Mesothelial cell of epicardium (in vitro differentiated cells): Measurements from ENCODE around the gene STARD10. TPM values are rescaled to one million over a fixed set of nuclear protein-coding genes. Genes with fewer than 3 reads are reported as not detected.

Experiments
- DNase-seq, 2 experiments: peaks; one replicate each; pipeline ENCODE4 v3.0.0; 2021; ENCODE audit warnings: low spot score in 2 of 2; ENCODE audit not compliant: unreplicated experiment in 2 of 2
- H3K27ac Mint-ChIP-seq: 2 replicates; pipeline ENCODE4 v1.8.0; 2021; ENCODE audit warnings: mixed read lengths
- H3K27me3 Mint-ChIP-seq: 2 replicates; pipeline ENCODE4 v1.8.0; 2021; ENCODE audit warnings: low read depth, mixed read lengths
- H3K36me3 Mint-ChIP-seq: 2 replicates; pipeline ENCODE4 v1.8.0; 2021; ENCODE audit warnings: mixed read lengths
- H3K4me1 Mint-ChIP-seq: 2 replicates; pipeline ENCODE4 v1.8.0; 2021; ENCODE audit warnings: mixed read lengths
- H3K4me3 Mint-ChIP-seq: 2 replicates; pipeline ENCODE4 v1.8.0; 2021; ENCODE audit warnings: mild to moderate bottlenecking, moderate library complexity, mixed read lengths
- H3K9me3 Mint-ChIP-seq: 2 replicates; pipeline ENCODE4 v1.8.0; 2021; ENCODE audit warnings: mixed read lengths
- total RNA-seq: library from RNA; stranded (reverse); gene quantifications from 3 replicates; pipeline ENCODE4 v1.2.1, GENCODE V29; 2021
- TF ChIP-seq, protein P1 (sequence below): fragments of 200-600 bp; sonication (generic); IDR thresholded peaks from one replicate; pipeline ENCODE4 v1.5.0; 2021; ENCODE audit warnings: antibody characterized with exemption; ENCODE audit not compliant: unreplicated experiment

The STARD10 gene
- total RNA-seq, 1 donor from 2014 or later = 54.9 TPM

DNA sequence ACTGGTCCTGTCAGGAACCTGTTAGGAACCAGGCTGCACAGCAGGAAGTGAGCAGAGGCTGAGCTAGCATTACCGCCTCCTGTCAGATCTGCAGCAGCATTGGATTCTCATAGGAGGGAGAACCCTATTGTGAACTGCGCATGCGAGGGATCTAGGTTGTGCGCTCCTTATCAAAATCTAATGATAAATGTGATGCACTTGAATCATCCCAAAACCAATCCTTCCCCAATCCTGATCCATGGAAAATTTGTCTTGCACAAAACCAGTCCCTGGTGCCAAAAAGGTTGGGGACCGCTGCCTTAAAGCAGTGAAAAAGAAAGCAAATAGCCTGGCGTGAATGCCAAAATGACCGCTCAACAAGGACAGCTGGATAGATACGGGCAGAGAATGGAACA is 39.7 kb downstream of the STARD10 start:
- no peak overlapping the region for H3K4me3 Mint-ChIP-seq
- H3K27me3 Mint-ChIP-seq = no peaks in the 10 kb centered on the region
- H3K27ac Mint-ChIP-seq = no peak overlapping the region

DNA sequence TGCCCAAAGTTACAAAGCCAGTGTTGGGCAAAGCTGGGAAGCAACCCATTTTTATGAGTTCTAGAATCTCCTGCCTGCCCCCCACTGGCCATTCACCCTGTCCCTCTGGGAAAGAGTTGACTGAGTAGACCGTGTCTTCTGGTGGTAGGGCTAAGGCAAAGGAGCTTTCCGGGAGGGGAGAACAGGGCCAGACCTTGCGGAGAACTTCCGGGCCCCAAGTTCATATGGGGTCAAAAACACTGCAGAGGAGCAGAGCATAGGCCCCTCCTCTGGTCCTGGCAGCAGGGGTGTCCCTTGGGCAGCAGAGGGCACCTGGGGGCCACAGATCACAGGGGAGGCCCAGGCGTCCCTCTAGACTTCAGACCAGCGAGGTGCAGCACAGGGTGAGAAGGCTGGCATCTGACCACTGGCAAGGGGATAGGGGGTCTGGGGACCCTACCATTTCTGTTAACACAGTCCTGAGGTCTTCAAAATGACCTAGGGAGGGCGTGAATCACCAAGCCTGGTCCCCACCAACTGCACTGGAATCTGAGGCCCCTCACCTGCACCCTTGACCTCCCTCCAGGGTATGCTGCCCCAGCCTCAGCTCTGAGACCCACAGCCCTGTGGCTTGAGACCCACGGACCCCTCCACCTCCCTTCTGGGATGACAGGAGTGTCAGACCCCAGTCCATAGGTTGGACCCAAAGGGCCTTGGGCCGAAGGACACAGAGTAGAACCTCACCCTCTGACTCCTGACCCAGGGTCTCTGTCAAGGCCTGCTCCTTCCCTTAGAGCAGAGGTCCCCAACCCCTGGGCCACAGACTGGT is 40.3 kb downstream of the STARD10 start:
- H3K36me3 Mint-ChIP-seq = peaks cover 23% of the 10 kb centered on the region
- TF ChIP-seq, protein P1, sequence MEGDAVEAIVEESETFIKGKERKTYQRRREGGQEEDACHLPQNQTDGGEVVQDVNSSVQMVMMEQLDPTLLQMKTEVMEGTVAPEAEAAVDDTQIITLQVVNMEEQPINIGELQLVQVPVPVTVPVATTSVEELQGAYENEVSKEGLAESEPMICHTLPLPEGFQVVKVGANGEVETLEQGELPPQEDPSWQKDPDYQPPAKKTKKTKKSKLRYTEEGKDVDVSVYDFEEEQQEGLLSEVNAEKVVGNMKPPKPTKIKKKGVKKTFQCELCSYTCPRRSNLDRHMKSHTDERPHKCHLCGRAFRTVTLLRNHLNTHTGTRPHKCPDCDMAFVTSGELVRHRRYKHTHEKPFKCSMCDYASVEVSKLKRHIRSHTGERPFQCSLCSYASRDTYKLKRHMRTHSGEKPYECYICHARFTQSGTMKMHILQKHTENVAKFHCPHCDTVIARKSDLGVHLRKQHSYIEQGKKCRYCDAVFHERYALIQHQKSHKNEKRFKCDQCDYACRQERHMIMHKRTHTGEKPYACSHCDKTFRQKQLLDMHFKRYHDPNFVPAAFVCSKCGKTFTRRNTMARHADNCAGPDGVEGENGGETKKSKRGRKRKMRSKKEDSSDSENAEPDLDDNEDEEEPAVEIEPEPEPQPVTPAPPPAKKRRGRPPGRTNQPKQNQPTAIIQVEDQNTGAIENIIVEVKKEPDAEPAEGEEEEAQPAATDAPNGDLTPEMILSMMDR = no peak
- peak overlapping the region; percentile 94 for H3K4me3 Mint-ChIP-seq
- H3K27me3 Mint-ChIP-seq = no peaks in the 10 kb centered on the region
- H3K9me3 Mint-ChIP-seq = no peaks in the 10 kb centered on the region
- H3K4me1 Mint-ChIP-seq = peaks cover 19% of the 10 kb centered on the region
- H3K27ac Mint-ChIP-seq = no peak overlapping the region
- DNase-seq = no peak

More for the DNA sequence above, 39.7 kb downstream of the STARD10 start:
- no peak for DNase-seq
- Mint-ChIP-seq H3K36me3 (peaks cover 27% of the 10 kb centered on the region), H3K4me1 (peaks cover 25% of the 10 kb centered on the region), H3K9me3 (no peaks in the 10 kb centered on the region)
- TF ChIP-seq, protein P1 = no peak

DNA sequence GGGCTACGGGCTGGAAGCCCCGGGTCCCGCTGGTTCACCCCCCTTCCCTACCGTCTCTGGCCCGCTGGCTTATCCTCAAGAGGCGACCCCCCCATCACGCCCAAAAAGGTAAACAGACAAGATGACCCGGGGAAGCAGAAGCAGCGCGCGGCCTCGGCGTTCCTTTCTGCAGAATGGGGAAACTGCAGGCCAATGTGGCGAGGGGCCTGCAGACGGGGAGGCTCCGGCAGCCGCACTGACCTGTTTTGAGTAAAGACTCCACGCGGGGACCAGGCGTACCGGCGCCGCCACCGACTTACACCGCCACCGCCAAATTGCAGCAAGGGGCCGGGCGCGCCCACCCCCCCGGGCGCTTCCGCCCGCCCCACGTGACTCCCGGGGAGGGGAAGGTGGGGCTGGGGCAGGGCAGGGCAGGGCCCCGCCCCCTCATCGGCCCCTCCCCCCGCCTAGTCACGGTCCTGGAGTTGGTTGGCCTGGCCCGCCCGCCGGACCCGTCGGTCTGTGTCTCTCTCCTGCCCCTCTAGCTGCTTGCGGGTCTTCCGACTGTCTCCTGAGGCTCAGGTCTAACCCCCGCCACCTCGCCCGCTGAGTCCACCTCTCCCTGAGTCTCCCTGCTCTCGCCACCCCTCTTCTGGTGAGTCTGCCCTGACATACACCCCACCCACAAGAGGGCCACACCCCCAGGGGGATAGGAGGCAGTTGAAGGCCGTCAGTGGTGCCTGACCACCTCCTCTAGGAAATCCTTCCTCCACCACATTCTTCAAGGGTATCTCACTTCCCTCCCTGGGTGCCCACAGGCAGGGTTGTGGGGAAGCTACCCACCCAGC is 41.5 kb downstream of the STARD10 start, which contains the start of gene ARAP1:
Gene ARAP1 (minus strand): TSS at position 321 of the 827 bp plus-strand sequence. CDS start 25,280 bp downstream, outside the sequence.
- no peaks in the 10 kb centered on the region for H3K9me3 Mint-ChIP-seq
- H3K36me3 Mint-ChIP-seq = peaks cover 20% of the 10 kb centered on the region
- DNase-seq = peak; percentile 61 to 62
- no peaks in the 10 kb centered on the region for H3K27me3 Mint-ChIP-seq
- peak within 1 kb of the TSS; percentile 94 for H3K4me3 Mint-ChIP-seq
- H3K4me1 Mint-ChIP-seq = peaks cover 16% of the 10 kb centered on the region
- H3K27ac Mint-ChIP-seq = peak within 1 kb of the TSS; percentile 88
- TF ChIP-seq, protein P1 = no peak

DNA sequence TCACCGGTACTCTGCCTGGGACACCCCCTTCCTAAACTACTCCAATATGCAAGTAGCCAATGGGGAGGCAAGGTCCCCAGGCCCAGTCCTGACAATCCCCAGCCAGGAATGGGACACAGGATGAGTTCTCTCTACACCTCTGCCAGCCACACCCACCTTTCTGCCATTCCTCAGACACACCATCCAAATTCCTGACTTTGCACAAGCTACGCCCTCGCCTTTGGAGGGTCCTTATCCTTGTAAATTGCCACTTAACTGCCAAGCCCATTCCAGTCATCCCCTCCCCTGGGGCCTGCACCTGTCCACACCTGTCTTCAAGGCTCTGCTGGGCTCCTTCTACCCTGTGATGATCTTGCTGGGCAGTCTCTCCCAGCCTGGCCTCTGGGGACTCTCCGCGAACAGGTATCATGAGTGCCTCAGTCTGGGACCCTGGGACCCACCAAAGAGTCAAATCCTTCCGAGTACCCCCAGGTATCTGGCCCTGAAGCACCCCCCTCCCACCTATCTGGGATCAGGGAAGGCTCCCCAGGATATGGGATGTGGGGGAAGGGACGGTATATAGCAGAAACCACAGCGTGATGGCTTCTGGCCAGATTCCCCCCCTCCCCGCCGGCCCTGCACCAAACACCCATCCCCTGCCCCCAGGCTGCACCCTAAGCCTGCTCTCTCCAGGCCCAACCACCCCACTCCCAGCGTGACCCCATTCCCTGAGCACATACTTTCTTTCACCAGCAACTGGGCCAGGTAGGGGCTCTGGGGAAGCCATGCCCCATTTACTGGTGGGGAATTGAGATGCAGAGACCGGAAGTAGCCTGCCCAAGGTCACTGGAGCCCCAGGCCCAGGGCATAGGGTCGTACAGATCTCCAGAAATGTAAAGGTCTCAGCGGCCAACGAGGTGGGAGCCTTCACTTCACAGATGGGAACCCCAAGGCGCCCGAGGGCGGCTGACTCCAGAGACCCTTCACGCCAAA is 42.4 kb downstream of the STARD10 start:
- TF ChIP-seq, protein P1 = no peak
- peak overlapping the region; percentile 94 for H3K4me3 Mint-ChIP-seq
- no peak for DNase-seq
- H3K4me1 Mint-ChIP-seq = peaks cover 16% of the 10 kb centered on the region
- H3K27ac Mint-ChIP-seq = no peak overlapping the region
- no peaks in the 10 kb centered on the region for H3K9me3 Mint-ChIP-seq
- H3K36me3 Mint-ChIP-seq = peaks cover 14% of the 10 kb centered on the region
- no peaks in the 10 kb centered on the region for H3K27me3 Mint-ChIP-seq

DNA sequence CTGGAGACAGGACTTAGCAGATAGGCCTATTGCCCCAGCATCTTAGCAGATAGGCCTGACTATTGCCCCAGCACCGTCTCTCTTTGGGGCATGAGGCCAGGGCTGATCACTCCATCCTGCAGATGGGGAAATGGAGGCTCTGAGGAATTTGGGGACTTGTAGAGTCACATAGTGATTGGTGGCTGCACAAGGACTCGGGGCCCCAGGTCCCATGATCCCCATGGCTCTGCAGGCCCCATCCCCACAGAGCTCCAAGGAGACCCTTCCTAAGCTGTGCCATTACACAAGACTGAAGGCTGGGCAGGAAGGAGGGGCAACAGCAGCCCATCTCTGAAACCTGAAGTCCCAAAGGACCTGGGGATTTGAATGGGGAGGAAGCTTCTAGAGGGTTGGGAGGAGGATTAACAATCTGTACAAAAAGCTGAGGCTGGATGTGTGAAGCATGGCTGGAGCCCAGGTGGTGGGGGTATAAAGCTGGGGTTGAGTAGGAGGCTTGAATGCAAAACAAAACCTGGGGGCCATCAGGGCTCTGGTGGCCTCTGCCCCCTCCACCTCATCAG is 43.2 kb downstream of the STARD10 start:
- TF ChIP-seq, protein P1 = no peak
- no peak for DNase-seq
- Mint-ChIP-seq H3K36me3 (peaks cover 7% of the 10 kb centered on the region), H3K4me1 (peaks cover 16% of the 10 kb centered on the region), H3K9me3 (no peaks in the 10 kb centered on the region), H3K4me3 (peak overlapping the region; percentile 94), H3K27ac (no peak overlapping the region), H3K27me3 (no peaks in the 10 kb centered on the region)
